ENCODE data around the gene EPHA1.

The EPHA1 gene

DNA sequence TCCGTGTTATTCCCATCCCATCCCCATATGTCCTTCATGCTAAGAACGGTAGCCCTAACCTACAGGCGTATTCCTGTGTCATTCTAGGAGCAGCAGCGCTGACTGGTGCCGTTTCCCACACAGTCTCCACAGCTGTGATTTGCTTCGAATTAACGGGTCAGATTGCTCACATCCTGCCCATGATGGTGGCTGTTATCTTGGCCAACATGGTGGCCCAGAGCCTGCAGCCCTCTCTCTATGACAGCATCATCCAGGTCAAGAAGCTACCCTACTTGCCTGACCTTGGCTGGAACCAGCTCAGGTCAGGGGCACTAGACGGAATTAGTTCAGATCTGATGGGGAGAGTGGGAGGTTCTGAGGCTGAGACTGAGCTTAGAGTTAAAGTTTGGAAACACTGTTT, 66.8 kb downstream of the EPHA1 start:
- TF ChIP-seq EP300 (IDR thresholded peaks at IDR 0.05; ENCODE audit: borderline replicate concordance) (no peak), CREB1 (IDR thresholded peaks at IDR 0.05; ENCODE audit: low read depth) (no peak), TCF12 (IDR thresholded peaks at IDR 0.05; ENCODE audit: low read depth) (no peak), YY1 (IDR thresholded peaks at IDR 0.05; ENCODE audit: low read depth) (no peak), RAD21 (IDR thresholded peaks at IDR 0.05; ENCODE audit: low read depth) (no peak), NFIC (IDR thresholded peaks at IDR 0.05) (no peak)
- TF ChIP-seq, protein P1, sequence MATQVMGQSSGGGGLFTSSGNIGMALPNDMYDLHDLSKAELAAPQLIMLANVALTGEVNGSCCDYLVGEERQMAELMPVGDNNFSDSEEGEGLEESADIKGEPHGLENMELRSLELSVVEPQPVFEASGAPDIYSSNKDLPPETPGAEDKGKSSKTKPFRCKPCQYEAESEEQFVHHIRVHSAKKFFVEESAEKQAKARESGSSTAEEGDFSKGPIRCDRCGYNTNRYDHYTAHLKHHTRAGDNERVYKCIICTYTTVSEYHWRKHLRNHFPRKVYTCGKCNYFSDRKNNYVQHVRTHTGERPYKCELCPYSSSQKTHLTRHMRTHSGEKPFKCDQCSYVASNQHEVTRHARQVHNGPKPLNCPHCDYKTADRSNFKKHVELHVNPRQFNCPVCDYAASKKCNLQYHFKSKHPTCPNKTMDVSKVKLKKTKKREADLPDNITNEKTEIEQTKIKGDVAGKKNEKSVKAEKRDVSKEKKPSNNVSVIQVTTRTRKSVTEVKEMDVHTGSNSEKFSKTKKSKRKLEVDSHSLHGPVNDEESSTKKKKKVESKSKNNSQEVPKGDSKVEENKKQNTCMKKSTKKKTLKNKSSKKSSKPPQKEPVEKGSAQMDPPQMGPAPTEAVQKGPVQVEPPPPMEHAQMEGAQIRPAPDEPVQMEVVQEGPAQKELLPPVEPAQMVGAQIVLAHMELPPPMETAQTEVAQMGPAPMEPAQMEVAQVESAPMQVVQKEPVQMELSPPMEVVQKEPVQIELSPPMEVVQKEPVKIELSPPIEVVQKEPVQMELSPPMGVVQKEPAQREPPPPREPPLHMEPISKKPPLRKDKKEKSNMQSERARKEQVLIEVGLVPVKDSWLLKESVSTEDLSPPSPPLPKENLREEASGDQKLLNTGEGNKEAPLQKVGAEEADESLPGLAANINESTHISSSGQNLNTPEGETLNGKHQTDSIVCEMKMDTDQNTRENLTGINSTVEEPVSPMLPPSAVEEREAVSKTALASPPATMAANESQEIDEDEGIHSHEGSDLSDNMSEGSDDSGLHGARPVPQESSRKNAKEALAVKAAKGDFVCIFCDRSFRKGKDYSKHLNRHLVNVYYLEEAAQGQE (IDR thresholded peaks at IDR 0.05; ENCODE audit: low read depth), result no peak
- TF ChIP-seq, protein P2, sequence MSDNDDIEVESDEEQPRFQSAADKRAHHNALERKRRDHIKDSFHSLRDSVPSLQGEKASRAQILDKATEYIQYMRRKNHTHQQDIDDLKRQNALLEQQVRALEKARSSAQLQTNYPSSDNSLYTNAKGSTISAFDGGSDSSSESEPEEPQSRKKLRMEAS (IDR thresholded peaks at IDR 0.05), result no peak

Data from Ishikawa (cell line).